GM18909 (cell line): ENCODE results near the gene DNM1L.

Experiments used
- ATAC-seq: cut with Tn5 transposase; IDR thresholded peaks from one replicate; pipeline ENCODE4 v1.9.1; 2021; ENCODE audit warnings: mild to moderate bottlenecking; ENCODE audit not compliant: unreplicated experiment, poor library complexity

Gene DNM1L

DNA sequence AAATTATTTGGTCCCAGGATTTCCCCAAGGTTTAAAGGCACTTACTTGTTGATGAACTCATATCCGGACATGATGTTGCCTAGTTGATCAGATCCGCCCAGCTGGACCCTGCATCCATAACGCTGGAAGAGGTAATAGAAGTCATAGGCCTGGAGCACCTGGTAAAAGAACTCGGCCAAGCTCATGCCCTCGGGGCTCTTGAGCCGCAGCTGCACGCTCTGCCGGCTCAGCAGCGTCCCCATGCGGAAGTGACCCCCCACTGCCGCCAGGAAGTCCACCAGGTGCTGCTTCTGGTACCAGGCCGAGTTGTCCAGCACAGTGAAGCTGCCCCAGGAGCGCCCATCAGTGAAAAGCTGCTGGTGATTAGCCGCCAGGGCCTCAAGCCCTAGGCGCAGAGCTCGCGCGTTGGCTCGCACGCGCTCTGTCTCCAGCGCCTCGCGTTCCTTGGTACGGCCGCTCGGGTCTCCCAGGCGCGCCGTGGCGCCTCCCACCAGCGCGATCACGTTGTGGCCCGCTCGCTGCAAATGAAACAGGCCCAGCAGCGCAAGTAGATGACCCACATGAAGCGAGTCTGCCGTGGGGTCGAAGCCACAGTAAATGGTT is 76.1 kb downstream of the DNM1L start:
- peak; percentile 76 for ATAC-seq

- peak; percentile 91 for ATAC-seq
Measured at GRCh38 chr12:32755654-32756475, 76.8 kb downstream of the DNM1L start, which contains the start of gene YARS2. Gene YARS2, minus strand, starts transcription at chr12:32755897. Its CDS starts 23 bp downstream, at chr12:32755874.

DNA sequence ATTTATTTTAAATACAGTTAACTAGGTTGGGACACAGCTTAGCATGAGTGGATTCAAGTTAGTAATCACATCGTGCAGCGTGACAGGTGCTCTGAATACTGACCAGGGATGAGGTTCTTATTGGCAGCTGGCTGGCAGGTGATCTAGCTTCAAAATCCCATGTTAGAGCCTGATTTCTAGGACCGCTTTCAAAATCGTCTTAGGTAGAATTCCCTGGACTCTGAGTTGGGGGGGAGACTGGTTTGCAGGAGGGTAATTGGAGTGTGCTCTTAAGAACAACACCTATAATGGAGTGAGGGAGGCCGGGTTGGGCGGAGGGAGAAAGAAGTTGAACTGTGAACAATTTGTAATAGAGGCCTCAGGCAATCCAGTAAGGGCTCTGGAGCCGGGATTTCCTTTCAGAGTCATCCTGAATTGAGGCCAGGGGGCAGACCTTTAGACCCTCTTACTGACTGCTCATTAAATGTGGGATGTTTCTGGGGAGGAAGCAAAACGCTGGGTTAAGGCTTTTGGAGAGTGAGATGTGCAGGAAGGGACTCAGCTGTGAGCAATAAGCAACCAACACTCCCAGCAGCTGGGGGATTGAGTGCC is 77.5 kb downstream of the DNM1L start:
- ATAC-seq = no peak

DNA sequence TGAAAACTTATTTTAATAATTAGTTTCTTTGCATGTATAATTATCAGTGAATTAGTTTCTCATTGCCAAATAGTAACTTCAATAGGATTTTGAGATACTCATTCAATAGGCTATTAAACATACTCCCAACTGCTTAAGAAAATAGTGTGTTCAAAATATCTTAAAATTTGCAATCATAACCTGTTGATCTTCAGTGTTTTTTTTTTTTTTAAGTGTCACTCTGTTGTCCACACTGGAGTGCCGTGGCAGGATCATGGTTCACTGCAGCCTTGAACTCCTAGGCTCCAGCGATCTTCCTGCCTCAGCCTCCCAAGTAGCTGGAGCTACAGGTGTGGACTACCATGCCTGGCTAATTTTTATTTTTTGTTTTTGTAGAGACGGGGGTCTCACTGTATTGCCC is 78.1 kb downstream of the DNM1L start:
- ATAC-seq = no peak

GRCh38 chr12:32761716-32762115 is 82.6 kb downstream of the DNM1L start:
- peak; percentile 60 for ATAC-seq

DNA sequence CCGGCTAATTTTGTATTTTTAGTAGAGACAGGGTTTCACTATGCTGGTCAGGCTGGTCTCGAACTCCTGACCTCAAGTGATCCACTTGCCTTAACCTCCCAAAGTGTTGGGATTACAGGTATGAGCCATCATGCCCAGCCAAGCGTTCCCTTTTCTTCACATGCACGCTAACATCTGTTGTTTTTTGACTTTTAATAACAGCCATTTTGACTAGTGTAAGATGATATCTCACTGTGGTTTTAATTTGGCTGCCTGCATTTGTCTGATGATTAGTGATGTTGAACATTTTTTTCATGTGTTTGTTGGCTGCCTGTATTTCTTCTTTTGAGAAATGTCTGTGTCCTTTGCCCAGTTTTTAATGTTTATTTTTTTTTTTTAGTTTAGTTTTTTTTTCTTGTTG is 86.8 kb downstream of the DNM1L start:
- ATAC-seq = no peak

DNA sequence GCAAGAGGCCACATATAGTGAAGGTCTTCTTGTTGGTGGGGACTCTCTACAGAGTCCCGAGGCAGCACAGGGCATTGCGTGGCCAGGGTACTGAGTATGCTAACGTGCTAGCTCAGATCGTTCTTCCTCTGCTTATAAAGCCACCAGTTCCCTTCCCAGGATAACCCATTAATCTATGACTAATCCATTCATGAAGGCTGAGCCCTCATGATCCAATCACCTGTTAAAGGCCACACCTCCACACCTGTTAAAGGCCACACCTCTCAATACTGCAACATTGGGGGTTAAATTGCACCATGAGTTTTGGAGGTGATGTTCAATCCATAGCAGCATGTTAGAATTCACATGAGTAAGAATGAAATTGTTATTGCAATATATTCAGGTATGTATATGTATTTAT is 89.4 kb downstream of the DNM1L start:
- ATAC-seq = no peak

- no peak for ATAC-seq
Measured at GRCh38 chr12:32770141-32770540, 91.0 kb downstream of the DNM1L start.

DNA sequence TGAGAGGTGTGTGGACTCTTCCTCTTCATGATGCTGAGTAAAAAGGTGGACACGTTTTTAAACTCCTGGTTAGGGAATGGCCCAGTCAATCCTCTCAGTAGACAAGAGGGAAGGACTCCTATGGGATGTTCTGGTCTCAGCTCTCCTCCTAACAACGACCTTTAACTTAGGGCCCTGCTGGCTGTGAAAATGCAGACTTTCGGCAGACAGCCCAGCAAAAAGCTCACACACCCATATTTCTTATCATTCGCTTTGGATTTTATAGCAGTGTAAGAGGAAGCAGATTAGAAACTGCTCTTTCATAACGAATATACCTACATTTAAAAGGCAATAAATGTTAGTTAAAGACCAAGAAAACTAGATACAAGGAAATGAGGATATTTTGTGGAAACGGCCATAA is 94.6 kb downstream of the DNM1L start:
- no peak for ATAC-seq

GRCh38 chr12:32776258-32776657 is 97.2 kb downstream of the DNM1L start:
- ATAC-seq = no peak

DNA sequence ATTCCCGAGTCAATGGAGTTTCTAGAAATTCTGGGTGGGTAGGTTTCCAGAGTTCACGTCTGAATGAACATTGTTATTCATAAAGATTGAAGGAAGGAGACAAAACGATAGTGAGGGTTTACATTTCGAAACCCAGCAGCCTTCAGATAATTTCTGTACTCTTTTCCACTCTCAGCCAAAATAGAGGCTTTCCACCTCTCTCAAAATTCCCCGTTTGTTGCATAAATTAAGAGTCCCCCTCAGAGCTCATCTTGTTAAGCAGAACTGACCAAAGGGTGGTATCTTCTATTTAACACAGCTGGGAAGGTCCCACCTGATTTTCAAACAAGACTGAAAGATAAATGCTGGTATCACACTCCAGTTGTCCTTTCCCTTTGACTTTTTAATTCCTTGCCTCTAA is 98.1 kb downstream of the DNM1L start:
- no peak for ATAC-seq

GRCh38 chr12:32777691-32778175 is 98.6 kb downstream of the DNM1L start:
- no peak for ATAC-seq

GRCh38 chr12:32780071-32780470 is 101.0 kb downstream of the DNM1L start:
- no peak for ATAC-seq

- ATAC-seq = no peak
Measured at GRCh38 chr12:32783029-32783428, 103.9 kb downstream of the DNM1L start.

DNA sequence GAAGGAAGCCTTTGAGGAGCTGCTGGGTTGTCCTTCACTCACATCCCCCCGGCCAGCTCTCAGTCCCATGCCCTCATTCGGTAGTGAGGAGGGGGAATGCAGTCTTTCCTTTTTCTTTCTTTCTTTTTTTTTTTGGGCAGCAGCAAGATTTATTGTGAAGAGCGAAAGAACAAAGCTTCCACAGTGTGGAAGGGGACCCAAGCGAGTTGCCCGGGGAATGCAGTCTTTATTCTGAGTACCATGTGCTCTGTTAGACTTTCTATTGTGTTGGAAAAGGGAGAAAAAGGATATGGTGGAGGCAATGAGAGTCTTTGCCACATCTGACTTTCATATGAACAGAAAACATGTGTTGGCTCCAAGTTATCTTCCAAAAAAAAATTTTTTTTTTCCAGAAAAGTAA is 106.5 kb downstream of the DNM1L start:
- no peak for ATAC-seq

DNA sequence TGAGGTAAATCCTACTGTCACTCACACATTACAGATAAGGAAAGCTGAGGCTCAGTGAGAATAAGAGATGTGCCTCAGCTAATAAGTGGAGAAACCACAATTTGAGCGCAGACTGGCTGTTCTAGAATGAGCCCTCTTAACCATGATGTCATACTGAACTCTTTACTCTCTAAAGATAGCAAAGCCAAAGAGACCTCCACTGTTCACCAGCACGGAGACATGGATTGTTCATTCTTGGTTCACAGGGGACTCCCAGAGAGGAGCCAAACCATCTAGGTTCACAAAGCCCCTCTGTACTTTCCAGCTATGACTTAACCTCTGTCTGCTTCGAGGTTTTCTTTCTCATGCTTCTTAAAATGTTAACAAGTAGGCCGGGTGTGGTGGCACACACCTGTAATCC is 109.3 kb downstream of the DNM1L start:
- ATAC-seq = no peak

DNA sequence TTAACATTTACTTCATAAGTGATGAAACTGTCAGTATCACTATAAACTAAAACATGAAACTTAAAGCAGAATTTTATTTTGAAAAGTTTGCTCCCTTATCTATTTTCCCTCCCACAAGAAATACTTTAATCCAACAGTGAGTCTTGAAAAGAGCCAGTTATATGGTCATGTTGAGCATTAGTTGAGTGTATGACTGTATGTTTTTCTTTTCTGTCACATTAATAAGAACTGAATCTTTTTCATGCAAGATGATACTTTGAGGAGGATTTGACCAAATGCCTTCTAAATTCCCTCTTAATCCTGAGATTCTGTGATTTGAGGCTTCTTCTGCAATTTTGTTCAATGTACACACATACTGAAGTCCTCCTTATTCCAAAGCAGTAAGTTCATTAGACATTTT is 110.3 kb downstream of the DNM1L start:
- ATAC-seq = no peak

DNA sequence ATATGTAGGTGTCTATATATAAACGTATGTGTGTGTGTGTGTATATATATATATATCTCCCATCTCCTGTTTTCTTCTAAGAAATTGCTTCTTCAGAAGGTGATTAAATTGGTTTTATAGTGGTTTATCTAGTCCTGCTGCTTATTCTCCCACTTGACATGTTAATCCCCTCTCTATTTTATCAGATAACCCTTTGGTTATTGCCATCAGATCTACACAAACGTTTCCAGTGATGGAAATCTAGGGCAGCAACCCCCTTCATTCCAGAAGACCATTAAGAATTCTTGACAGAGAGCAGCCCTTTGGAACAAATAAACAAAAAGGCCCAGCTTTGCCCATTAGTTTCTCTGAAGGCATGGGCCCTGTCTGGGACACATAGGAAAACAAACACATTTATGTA is 110.8 kb downstream of the DNM1L start:
- no peak for ATAC-seq

DNA sequence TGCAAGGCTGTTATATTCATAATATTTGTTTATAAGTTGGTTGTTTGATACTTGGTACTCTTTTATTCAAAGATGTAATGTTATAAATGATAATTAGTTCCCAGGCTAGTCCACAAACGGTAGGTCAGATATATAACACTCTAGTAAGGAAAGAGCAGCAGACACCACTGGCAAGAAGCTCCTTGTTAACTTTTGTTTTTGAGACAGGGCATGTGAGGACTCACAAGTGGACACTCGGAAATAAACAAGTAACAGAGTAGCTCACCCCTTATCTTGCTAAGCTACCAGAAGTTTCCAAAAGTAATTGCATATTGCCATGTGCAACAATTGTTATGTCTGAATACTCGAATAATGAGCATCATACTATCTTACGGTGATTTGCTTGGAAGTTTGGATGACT is 115.2 kb downstream of the DNM1L start:
- ATAC-seq = no peak
